Liver (tissue), 9 donors: ENCODE results near the gene RTL9. TPM values are rescaled to one million over a fixed set of nuclear protein-coding genes. Genes with fewer than 3 reads are reported as not detected.
A peak's percentile ranks its signal among the peaks of the same experiment; 100 is the strongest.

Experiments
- DNase-seq: peaks from one replicate; pipeline ENCODE4 v3.0.0-alpha.2; 2017; ENCODE audit warnings: low spot score
- H3K27ac ChIP-seq, 2 donors: one replicate each; pipeline ENCODE4 v1.7.0; 2013; ENCODE audit warnings: inconsistent platforms in 2 of 2, low read length in 2 of 2, control low read depth in 1 of 2, low read depth in 1 of 2, mild to moderate bottlenecking in 1 of 2
- H3K27me3 ChIP-seq, 4 donors: one replicate each; pipeline versions ENCODE4 v1.6.1 to v1.7.0; 2013; ENCODE audit warnings: low read length in 3 of 4, inconsistent platforms in 1 of 4, mild to moderate bottlenecking in 1 of 4, moderate library complexity in 1 of 4; ENCODE audit not compliant: control insufficient read depth in 4 of 4, insufficient read depth in 4 of 4
- H3K36me3 ChIP-seq, 4 donors: one replicate each; pipeline versions ENCODE4 v1.6.1 to v1.7.0; 2013; ENCODE audit warnings: low read length in 3 of 4, mild to moderate bottlenecking in 3 of 4, low read depth in 1 of 4, moderate library complexity in 1 of 4; ENCODE audit not compliant: control insufficient read depth in 4 of 4, insufficient read depth in 3 of 4
- H3K4me1 ChIP-seq, 4 donors: one replicate each; pipeline versions ENCODE4 v1.6.1 to v1.7.0; 2013; ENCODE audit warnings: low read length in 3 of 4, mild to moderate bottlenecking in 3 of 4, moderate library complexity in 1 of 4; ENCODE audit not compliant: control insufficient read depth in 4 of 4, insufficient read depth in 4 of 4
- H3K4me3 ChIP-seq, 3 donors: one replicate each; pipeline versions ENCODE4 v1.6.1 to v1.7.0; 2013; ENCODE audit warnings: low read length in 3 of 3, control low read depth in 1 of 3, low read depth in 1 of 3, mild to moderate bottlenecking in 1 of 3
- H3K9ac ChIP-seq, 2 donors: one replicate each; pipeline ENCODE4 v1.7.0; 2013; ENCODE audit warnings: low read length in 2 of 2, mild to moderate bottlenecking in 2 of 2, moderate library complexity in 2 of 2, control low read depth in 1 of 2, low read depth in 1 of 2
- H3K9me3 ChIP-seq, 4 donors: one replicate each; pipeline versions ENCODE4 v1.6.1 to v1.7.0; 2013; ENCODE audit warnings: low read length in 3 of 4; ENCODE audit not compliant: control insufficient read depth in 4 of 4
- CTCF ChIP-seq: fragments of 150-350 bp; IDR thresholded peaks from 2 replicates; pipeline ENCODE4 v1.5.1; 2017; ENCODE audit warnings: improper control_type of control experiment, low read depth, low read length; ENCODE audit not compliant: missing input control
- EGR1 ChIP-seq, 2 donors: IDR thresholded peaks; 2 replicates each; pipeline ENCODE4 v1.6.1; 2016 to 2018; ENCODE audit warnings: antibody characterized with exemption in 2 of 2, low read depth in 2 of 2
- GABPA ChIP-seq, 2 donors: IDR thresholded peaks in 1 of 2; conservative IDR thresholded peaks in 1 of 2; 2 replicates each; pipeline ENCODE4 v1.6.1; 2016; ENCODE audit warnings: antibody characterized with exemption in 2 of 2, mild to moderate bottlenecking in 1 of 2, moderate library complexity in 1 of 2
- HNF4A ChIP-seq, 2 donors: conservative IDR thresholded peaks; 2 replicates each; pipeline ENCODE4 v1.6.1; 2016; ENCODE audit warnings: antibody characterized with exemption in 2 of 2, mild to moderate bottlenecking in 2 of 2
- REST ChIP-seq: IDR thresholded peaks from 2 replicates; pipeline ENCODE4 v1.6.1; 2016; ENCODE audit warnings: antibody characterized with exemption, mild to moderate bottlenecking
- SP1 ChIP-seq: IDR thresholded peaks from 2 replicates; pipeline ENCODE4 v1.6.1; 2018; ENCODE audit warnings: antibody characterized with exemption, mild to moderate bottlenecking
- TAF1 ChIP-seq: conservative IDR thresholded peaks from 2 replicates; pipeline ENCODE4 v1.6.1; 2016; ENCODE audit warnings: antibody characterized with exemption, mild to moderate bottlenecking
- YY1 ChIP-seq: IDR thresholded peaks from 2 replicates; pipeline ENCODE4 v1.6.1; 2016; ENCODE audit warnings: antibody characterized with exemption, mild to moderate bottlenecking
- WGBS: extraction: QIAGEN DNeasy Blood & Tissue Kit; methylation state at CpG from one replicate; pipeline ENCODE4 v1.1.7; 2013; 5-methylcytosine and 5-hydroxymethylcytosine counted together
- polyA plus RNA-seq, 2 donors: library from polyadenylated mRNA; stranded (reverse) in 1 of 2; unstranded in 1 of 2; fragments of 200-250 nt in 1 of 2; fragments of >200 nt in 1 of 2; fragmentation: Nextera tagmentation in 1 of 2; extraction: Ambion mirVana in 1 of 2; gene quantifications; one replicate each; pipeline versions ENCODE4 v1.2.1 to v1.2.3, GENCODE V29; 2013 to 2015
- total RNA-seq, 2 donors: library from RNA; depleted of rRNA; stranded (reverse); fragments of >200 nt; gene quantifications; one replicate each; pipeline ENCODE4 v1.2.3, GENCODE V29; 2014
- donor health status: healthy.
- donor health status: healthy.
- donor health status: healthy.
- donor health status: healthy.
- donor health status: healthy.

RTL9 gene
- total and polyA plus RNA-seq, 4 donors = 0.05 to 0.37 (median 0.25) TPM; not detected in 1

GRCh38 chrX:110402091-110402849 lies 43.6 kb downstream of the RTL9 start:
- no peak overlapping the region for H3K9ac ChIP-seq
- no peak for DNase-seq
- TF ChIP-seq TAF1 = no peak
- TF ChIP-seq YY1 = no peak
- no peak for TF ChIP-seq CTCF
- no peak for TF ChIP-seq GABPA (IDR thresholded peaks at IDR 0.05 in 1 of 2, conservative IDR thresholded peaks at IDR 0.05 in 1 of 2)
- no peak for TF ChIP-seq REST
- no peaks in the 10 kb centered on the region for H3K4me1 ChIP-seq
- H3K4me3 ChIP-seq = no peak overlapping the region
- H3K27me3 ChIP-seq = no peaks in the 10 kb centered on the region
- no peaks in the 10 kb centered on the region for H3K9me3 ChIP-seq
- WGBS = 82% methylated on average over 7 of the region's 7 CpGs
- no peak overlapping the region for H3K27ac ChIP-seq
- H3K36me3 ChIP-seq = no peaks in the 10 kb centered on the region

GRCh38 chrX:110402850-110403221 lies 44.2 kb downstream of the RTL9 start:
- H3K9me3 ChIP-seq = no peaks in the 10 kb centered on the region
- no peaks in the 10 kb centered on the region for H3K4me1 ChIP-seq
- TF ChIP-seq HNF4A (conservative IDR thresholded peaks at IDR 0.05) (no peak), TAF1 (no peak), GABPA (IDR thresholded peaks at IDR 0.05 in 1 of 2, conservative IDR thresholded peaks at IDR 0.05 in 1 of 2) (no peak), SP1 (no peak), EGR1 (IDR thresholded peaks at IDR 0.05; ENCODE audit: low read depth in 2 of 2) (no peak)
- H3K27me3 ChIP-seq = no peaks in the 10 kb centered on the region
- peak; percentile 61 for DNase-seq
- H3K4me3 ChIP-seq = no peak overlapping the region
- WGBS = 59% methylated on average over 1 of the region's 1 CpG
- no peak overlapping the region for H3K9ac ChIP-seq
- H3K27ac ChIP-seq = no peak overlapping the region
- no peaks in the 10 kb centered on the region for H3K36me3 ChIP-seq

- no peak for DNase-seq
- 89% methylated on average over 15 of the region's 15 CpGs for WGBS
- TF ChIP-seq REST = no peak
- TF ChIP-seq GABPA (IDR thresholded peaks at IDR 0.05 in 1 of 2, conservative IDR thresholded peaks at IDR 0.05 in 1 of 2) = no peak
- TF ChIP-seq SP1 = no peak
- TF ChIP-seq YY1 = no peak
- no peak for TF ChIP-seq HNF4A (conservative IDR thresholded peaks at IDR 0.05)
- no peak for TF ChIP-seq TAF1
- H3K27me3 ChIP-seq = no peaks in the 10 kb centered on the region
- H3K9ac ChIP-seq = no peak overlapping the region
- no peaks in the 10 kb centered on the region for H3K36me3 ChIP-seq
- H3K4me1 ChIP-seq = no peaks in the 10 kb centered on the region
- no peak overlapping the region for H3K4me3 ChIP-seq
- H3K27ac ChIP-seq = no peak overlapping the region
- H3K9me3 ChIP-seq = no peaks in the 10 kb centered on the region
These were observed 45.0 kb downstream of the RTL9 start for GRCh38 chrX:110403441-110404238.
